Activated T-cell treated with anti-CD3 and anti-CD28 coated beads for 1 hour (primary cell): Measurements from ENCODE around the gene DDX10.

Source experiments
- DNase-seq: peaks from one replicate; pipeline ENCODE4 v3.0.0-alpha.2; 2020; ENCODE audit warnings: low read depth

The DDX10 gene

DNA sequence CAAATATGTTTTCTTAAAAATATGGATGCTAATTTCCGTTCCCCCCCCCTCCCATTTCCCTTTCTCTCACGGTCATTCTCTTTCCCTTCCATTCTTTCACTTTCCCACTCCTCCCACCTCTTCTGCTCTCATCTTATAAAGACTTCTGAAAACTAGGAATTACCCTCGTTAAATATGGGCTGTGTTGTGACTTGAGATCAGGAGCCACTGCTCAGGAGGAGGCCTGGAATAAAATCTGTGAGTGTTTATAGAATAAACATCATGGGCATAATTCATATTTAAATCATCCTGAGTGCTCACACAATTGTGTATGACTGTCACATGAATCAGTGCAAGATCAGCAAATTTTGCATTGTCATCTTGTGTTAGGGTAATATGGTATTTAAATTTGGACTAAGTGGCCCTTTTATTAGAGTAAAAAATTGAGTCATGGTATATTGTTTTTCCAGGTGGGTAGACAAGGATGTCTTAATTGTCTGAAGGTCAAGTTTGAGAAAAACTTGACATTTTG lies 208.0 kb downstream of the DDX10 start:
- DNase-seq, result no peak

DNA sequence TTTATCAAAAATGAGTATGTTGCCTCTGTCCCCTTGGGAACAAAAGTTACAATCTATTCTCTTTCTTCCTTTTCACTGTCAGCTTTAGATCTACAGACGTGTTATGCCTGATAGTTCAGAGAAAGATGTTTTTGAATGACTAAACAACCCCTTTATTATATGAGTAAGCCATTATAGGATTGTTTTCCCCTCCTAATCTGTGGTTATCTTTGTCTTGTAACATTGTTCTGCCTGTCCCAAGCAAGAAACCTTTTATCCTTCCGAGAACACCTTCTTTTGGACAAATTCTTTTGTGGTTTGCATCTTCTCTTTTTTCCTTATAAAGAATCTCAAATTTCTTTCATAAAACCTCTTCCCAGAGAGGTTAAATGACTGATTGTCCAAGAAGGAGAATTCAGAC lies 208.4 kb downstream of the DDX10 start:
- DNase-seq, result no peak

DNA sequence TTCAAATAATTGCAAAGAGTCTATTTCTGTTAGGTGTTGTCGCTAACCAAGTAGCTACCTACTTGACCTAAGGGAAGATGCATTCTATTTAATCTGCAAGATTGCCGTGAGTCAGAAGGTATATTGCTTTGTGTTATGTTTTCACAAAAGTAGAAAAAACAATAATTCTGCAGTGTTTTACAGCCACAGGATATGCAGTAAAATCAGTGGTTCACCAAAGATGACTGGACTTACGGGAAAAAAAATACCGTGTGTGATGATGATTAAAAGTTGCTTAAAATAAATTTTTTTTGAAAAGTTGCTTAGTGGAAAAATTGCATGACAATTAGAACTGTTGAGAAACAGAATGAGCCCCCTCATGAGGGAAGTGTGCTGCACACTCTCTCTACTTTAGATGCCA lies 209.1 kb downstream of the DDX10 start:
- no peak for DNase-seq

DNA sequence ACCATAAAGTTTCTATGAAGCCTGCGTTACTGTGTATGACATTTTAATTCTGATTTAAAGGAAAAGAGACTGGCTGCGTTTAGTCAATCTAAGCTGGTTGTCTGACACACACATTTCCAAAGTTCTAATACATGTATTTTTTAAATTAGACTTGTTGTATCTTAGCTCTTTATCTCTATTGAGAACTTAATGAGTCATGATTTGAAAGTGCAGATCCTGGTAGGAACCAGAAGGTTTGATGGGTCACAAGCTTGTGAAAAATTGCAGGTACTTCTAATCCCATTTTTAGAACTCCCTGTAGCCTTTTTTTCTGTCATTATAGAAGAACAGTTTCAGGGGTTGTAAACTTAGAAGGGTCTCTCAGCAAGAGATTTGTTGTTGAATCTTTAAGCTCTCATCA lies 210.3 kb downstream of the DDX10 start:
- DNase-seq, result no peak

DNA sequence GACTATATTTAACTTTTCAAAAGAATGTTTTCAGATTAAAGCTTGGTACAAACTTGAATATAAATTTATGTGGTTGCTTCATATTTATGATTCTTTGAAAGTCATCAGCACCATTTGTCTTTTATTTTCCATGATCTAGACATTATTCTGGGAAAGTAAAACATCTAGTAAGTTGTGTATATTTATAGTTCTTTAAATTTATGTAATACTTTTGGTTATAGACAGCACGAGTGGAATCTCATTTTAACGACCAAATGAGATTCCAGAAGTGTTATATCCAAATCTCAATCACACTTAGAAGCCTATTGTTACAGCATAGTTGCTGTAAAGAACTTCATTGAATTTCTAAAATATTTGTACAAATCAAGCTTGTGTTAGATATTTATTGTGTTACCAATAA lies 212.3 kb downstream of the DDX10 start:
- no peak for DNase-seq

DNA sequence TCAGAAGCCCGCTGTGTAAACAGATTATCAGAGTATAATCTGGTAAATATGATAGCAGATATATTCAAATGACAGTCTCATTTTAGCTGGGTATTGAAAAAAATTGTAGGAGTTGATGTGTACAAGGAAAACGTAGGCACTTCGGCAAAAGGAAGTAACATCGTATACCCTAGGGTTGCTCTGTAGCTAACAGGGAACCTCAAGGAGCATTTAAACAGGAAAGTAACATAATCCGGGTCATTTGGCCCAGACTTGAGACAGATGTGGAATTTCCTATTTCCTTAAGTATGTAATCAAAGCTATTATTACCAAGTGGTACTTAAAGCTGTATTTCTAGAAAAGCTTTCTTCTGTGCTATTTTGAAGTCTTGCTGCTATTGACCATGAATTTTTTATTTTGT lies 215.6 kb downstream of the DDX10 start:
- no peak for DNase-seq

DNA sequence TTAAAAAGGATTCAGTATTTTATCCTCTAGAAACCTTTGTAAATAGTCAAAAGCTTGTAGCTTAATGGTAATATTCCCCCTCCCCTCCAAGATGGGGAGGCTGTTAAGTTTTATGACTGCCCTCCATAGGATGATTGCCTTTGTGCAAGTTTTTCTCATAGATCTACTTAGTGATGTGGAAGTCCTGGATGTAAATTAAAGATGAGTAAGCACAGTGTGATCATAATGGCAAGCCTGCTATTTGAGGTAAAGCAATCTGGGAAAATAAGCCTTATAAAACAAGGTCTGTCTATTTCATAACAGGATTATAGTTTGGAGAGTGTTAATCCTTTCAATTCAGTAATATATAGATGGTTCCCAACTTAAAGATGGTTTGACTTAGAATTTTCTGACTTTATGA lies 216.3 kb downstream of the DDX10 start:
- DNase-seq, result no peak

DNA sequence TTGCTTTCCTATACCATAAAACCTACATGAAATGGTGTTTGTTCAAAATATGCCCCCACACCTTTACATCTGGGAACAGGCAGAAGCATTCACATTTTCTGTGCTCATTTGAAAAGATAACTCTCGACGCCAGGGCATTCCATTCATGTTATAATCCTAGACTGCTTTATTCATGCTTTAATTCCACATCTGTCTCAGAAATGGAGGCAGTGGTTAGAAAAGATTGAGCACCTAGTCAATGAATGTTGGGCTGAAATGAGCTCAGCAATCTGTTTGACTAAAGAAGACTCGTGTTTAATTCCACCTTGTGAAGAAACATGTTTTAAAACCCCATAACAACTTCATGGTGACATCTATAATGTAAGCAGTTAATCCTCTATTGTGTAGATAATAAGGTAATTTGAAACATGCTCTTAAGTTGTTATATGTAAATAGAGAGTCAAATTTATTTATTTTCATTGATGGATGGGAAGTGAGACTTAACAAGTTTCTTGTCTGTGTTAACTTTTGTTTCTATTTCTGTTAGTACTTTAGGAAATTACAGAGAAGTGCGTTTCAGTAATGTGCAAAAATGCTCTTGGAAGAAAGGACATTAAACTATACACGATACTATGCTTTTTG lies 217.5 kb downstream of the DDX10 start:
- no peak for DNase-seq

DNA sequence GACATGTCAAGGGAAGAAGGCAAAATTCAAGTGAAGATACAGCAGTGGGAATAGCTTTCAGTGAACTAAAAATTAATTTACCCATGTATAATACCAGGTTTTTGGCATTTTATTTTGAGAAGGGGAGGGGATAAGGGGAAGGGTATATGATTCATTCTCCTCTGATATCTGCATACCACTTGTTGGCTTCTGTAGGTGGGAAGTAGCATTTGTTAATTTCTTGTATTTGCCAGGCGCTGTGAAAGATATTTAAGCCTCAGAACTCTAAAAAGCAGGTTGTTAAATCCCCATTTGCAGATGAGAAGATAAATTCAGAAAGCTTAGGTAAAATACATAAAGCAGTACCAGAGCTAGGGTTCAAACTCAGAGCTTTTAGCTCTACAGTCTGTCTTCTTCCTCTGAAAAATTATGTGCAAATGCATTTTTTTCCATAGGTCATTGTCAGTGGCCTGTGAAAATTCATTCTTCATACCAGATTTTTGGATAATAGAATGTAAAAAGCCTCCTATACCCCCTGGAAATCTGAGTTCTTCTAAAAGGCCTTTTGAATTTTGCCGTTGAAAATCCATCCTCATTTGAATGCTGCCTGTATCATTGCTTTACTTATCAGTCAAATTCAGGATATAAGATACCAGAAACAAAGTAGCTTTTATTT lies 221.3 kb downstream of the DDX10 start:
- DNase-seq, result no peak

DNA sequence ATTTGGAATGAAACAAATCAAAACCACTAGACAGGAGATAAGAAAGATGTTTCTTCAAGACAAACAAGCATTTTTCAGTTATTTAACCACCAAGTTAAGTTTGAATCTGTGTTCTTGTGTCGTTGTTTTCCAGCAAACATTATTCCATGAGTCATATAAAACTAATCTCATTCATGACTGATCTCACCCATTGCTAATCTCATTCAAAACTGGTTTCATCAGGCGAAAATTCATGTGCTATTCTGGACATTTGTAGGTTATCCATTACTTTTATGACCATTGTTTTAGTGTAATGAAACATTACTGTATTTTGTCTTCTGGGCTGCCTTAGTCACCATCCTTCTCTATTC lies 221.8 kb downstream of the DDX10 start:
- DNase-seq, result no peak

DNA sequence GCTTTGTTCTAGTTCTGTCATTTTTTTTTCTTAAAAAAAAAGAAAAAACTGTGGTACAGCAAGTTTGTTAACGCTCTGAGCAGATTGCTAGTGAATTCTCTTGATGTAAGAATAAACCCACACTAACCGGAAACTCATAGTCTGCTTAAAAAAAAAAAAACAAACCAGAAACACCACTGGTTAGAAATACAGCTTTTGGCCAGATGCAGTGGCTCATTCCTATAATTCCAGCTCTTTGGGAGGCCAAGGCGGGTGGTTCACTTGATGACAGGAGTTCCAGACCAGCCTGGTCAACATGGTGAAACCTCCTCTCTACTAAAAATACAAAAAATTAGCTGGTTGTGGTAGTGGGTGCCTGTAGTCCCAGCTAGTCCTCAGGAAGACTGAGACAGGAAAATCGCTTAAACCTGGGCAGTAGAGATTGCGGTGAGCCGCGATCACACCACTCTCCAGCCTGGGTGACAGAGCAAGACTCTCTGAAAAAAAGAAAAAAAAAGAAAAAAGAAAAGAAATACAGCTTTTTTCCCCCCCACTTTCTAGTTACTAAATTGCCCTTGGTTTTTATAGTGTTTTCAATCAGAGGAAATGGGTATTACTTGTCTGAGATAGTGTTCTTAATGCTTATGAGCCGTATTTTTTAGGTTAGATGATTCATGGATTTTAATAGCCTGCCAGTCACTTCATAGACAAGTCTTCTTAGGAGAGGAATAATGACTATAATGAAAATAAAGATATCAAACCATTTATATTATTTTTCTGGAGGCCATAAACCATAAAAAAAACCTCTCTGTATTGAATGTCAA lies 222.8 kb downstream of the DDX10 start:
- no peak for DNase-seq

DNA sequence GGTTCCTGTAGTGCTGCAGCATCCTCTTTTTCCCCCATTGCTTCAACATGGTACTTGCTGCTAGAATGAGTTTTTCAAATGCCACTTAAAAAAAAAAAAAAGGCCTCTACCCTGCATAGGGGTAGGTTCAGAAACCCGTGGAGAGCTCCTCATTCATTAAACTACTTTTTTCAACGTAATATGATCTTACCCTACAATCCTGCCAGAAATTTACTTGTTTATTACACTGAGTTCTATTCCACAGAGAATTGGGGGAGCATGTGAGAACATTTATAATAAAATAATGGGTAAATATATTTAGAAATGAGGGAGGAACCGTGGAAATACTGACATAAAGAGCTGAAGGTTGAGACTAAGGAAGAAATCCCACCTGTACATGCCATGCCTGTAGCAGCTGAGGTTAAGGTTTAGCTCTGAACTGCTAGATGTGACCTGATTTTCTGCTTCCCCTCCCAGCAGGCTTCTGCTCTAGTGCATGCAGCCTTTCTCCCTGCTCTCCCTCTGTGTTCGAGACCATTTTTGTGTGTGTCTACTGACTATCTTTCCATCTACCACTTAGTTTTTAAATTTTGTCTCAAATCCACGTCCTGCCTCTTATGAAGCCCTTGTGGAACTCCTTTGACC lies 225.7 kb downstream of the DDX10 start:
- DNase-seq, result no peak

DNA sequence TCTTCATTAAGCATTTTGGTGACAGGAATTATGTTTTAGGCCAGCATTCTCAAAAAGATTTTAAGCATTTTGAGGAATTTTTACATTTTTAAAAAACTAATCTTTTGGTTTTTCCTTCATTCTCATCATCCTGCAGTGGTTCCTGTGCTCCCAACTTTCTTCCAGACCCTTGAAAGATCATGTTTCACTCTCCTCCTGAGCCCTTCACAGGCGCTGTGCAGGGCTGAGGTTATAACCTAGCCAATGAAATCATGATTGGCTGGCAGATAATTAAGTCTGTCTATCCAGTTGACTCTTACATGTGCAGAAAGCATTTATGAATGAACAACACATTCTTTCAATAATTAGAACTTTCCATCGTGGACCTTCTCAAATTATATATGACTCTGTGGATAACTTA lies 226.3 kb downstream of the DDX10 start:
- DNase-seq, result no peak

DNA sequence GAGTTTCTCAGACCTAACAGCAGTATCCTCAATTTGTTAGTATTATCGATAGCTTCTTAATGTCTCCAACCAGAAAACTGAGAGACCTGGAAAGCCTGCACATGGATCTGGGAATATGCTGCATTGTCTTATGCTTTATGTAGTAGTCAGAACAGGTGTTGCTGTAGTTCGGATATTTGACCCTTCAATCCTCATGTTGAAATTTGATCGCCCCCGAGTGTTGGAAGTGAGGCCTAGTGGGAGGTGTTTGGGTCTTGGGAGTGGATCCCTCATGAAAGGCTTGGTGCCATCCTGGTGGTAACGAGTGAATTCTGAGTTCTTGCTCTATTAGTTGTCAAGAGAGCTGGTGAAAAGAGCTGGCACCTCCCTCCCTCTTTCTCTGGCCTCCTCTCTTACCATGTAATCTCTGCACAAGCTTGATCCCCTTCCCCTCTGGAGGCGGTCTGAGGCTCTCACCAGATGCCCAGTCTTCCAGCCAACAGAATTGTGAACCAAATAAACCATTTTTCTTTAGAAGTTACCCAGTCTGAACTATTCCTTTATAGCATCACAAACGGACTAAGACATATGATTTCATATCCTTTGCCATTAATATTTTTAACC lies 227.1 kb downstream of the DDX10 start:
- DNase-seq, result no peak

DNA sequence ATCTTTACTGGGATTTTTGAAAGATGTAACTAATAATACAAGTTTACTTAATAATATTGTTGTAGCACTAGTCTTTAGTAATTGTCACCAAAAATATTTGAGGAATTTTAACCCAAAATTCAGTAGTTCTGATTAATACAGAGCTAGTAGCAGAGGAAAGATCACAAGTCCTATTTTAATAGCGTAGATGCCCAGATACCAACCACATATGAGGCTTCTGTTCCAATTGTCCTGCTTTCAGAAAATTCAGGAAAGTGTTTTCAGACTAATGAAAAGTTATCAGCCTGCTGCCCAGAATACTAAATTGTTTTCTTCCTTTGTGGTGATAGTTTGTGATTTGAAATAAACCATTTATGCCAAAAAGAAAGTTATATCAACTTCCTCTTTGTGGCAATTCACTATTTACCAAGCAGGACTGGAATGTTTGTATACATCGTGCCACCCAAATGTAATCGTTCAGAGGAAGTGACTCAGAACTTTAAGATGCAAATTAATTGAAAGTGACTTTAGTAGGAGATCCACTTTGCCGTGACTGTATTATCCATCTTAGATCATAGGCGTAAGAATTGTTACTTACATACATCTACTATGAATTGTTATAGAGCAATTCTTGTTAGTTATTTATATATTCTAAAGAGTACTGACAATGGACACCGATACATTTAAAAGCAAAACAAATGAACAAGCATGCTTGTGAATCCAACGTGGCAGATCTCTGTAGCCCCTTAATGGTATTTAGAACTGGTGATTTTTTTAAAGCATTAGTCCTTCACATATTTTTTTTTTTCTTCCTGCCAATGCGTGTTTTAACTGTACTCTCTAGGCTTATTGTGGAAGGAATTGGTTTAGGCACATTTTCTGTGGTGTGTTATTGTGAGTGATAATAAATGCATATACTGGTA lies 231.0 kb downstream of the DDX10 start:
- no peak for DNase-seq

DNA sequence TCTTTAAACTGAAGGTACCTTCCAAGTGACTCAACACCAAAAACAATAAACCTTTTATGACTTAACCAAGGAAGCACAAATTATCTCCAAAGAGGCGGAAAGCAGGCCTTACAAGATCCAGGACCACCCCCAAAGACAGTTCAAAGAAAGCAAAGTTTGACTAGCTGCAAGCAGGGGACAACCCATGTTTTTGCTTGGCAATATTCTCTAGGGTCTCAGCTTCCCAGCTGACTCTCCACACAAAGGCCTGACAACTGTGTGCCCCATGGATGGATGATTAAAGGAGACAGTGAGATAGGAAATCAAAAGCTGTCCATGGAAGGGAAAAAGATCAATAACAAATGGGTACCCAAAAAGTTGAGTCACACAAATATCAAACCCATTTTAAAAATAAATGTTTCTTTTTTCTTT lies 232.2 kb downstream of the DDX10 start:
- DNase-seq, result no peak

DNA sequence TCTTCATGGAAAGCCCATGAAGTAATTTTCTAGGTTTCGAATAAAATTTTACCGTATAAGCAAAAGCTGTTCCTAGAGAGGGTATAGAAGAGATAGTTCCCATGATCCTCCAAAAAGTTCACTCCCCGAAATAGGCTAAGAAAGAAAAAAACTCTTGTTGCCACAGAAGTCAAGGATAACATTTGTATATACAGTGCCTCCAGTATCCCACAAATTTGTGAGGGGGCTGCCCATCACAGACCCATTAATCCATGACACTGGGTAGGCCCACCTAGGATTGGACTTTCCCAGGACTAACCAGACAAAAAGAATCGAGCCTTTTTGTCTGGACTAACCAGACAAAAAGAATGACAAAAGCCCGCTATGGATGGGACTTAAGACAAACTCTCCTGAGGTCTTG lies 233.0 kb downstream of the DDX10 start:
- no peak for DNase-seq

DNA sequence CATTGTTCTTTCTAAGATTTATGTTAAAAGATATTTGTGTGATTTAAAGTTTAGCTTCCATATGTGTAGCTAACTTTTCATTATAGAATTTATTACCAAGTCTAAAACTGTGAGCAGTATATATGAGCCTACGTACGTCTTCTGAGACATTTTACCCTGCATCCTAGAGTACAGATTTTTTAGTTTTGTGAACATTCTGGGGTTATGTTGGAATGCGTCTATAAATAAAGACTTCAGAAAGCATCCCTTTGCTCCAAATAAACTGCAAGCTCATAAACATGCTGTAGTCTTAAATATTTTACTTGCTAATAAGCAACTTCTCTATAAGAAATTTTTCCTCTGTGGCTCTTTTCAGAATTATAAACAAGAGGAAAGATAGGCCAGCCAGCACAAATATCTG lies 236.5 kb downstream of the DDX10 start:
- DNase-seq, result no peak

DNA sequence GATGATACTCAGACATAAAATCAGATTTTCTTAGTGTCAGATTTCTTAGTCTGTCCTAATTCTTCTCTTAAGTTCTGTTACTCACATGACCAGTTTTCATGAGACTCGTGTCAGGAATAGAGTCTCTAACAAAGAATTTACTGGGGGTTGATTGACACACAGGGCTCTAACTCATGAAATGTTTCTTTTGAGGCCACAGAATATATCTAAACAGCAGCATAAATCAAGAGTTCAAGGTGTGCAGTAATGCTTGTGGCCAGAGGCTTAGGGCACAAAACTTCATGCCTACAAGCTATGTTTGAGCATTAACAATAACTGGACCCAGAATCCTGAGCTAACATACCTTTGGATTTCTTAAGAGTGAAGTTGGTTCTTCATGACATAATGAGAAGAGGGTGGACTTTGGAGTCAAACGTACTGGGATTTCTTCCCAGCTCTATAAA lies 237.2 kb downstream of the DDX10 start:
- no peak for DNase-seq

DNA sequence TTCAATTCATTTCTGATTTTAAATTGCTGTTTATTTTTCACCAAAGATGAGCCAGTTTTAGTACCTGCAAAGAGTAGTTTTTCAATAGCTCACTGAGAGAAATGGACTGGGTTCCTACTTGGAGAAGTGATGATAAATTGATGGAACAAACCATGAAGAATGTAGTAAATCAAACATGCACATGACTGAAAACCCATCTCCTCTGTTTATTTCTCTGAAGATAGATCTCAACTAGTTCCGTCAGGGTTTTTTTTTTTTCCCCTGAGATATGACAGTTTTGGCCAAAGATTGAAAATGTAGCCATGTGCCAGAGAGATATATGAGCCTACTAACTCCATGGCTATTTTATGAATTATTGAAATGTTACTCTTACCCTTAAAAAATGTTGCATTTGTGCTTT lies 239.6 kb downstream of the DDX10 start:
- DNase-seq, result no peak

DNA sequence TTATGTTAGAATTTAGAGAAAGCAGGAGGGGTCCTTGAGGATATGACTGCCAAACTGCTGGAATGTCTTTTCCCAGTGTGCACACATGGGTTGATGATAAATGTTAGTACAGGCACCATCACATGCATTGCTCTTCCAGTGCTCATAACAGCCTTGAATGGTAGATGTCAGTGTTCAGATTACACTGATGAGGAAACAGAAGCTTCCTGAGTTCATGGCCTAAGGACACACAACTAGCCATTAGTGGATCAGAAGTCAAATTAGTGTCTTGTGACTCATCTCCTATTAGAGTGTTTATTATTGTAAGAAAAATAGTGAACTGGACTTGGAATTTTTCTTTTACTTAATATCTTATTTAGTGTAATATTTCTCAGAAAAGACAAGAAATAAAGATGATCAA lies 241.5 kb downstream of the DDX10 start:
- no peak for DNase-seq
